Ovary (tissue), 9 donors: ENCODE results near the gene TBC1D19. TPM values are rescaled to one million over a fixed set of nuclear protein-coding genes. Genes with fewer than 3 reads are reported as not detected.

ENCODE experiments used
- DNase-seq, 5 donors: peaks; one replicate each; pipeline ENCODE4 v3.0.0-alpha.2; 2019 to 2020
- H3K27ac ChIP-seq, 2 donors: fragments of 200-600 bp; one replicate each; pipeline versions ENCODE4 v1.5.1 to v1.8.0; 2019 to 2022
- H3K27me3 ChIP-seq: fragments of 200-600 bp; one replicate; pipeline ENCODE4 v1.8.0; 2022
- H3K36me3 ChIP-seq: fragments of 200-600 bp; sonication (generic); one replicate; pipeline ENCODE4 v1.5.1; 2019
- H3K4me1 ChIP-seq: one replicate; pipeline ENCODE4 v1.8.1; 2013; ENCODE audit warnings: mild to moderate bottlenecking, moderate library complexity; ENCODE audit not compliant: insufficient read depth
- H3K4me3 ChIP-seq: fragments of 200-600 bp; sonication (generic); one replicate; pipeline ENCODE4 v1.5.1; 2017
- H3K9me3 ChIP-seq, 2 donors: fragments of 200-600 bp in 1 of 2; sonication (generic) in 1 of 2; one replicate each; pipeline versions ENCODE4 v1.5.1 to v1.8.1; 2013 to 2019; ENCODE audit warnings: mild to moderate bottlenecking in 1 of 2, moderate library complexity in 1 of 2
- EP300 ChIP-seq: sonication (generic); formaldehyde crosslinking; IDR thresholded peaks from one replicate; pipeline ENCODE4 v1.6.1; 2017; ENCODE audit warnings: antibody characterized with exemption
- POLR2A ChIP-seq: fragments of 450-650 bp; IDR thresholded peaks from one replicate; pipeline ENCODE4 v1.6.1; 2017; ENCODE audit warnings: antibody characterized with exemption, mild to moderate bottlenecking, moderate library complexity
- WGBS, 3 donors: extraction: QIAGEN DNeasy Blood & Tissue Kit in 1 of 3; methylation state at CpG; one replicate each; pipeline versions ENCODE4 v1.1.5 to v1.1.7; 2013 to 2017; 5-methylcytosine and 5-hydroxymethylcytosine counted together
- intact Hi-C, 4 donors: fragments of 100-400 bp; cut with DNase I; formaldehyde crosslinking; loops; one replicate each; pipeline versions ENCODE4 v1.11.0 to v1.15.1; 2022 to 2023
- polyA plus RNA-seq, 2 donors: library from polyadenylated mRNA; stranded (reverse); fragments of 200-250 nt in 1 of 2; fragments of 350-450 nt in 1 of 2; fragmentation: Illumina TruSeq in 1 of 2; extraction: RNeasy Lipid Tissue Mini Kit (QIAGEN cat#74804) in 1 of 2; gene quantifications; one replicate each; pipeline ENCODE4 v1.2.3, GENCODE V29; 2013 to 2014
- total RNA-seq, 7 donors: library from RNA; depleted of rRNA in 2 of 7; stranded (reverse); fragments of >200 nt in 2 of 7; fragmentation: NEBNext Ultra II Directional in 3 of 7; extraction: Animal tissue kit (Norgen Biotek cat#: 25700) in 3 of 7; gene quantifications; one replicate each; pipeline versions ENCODE4 v1.1.0 to v1.2.4, GENCODE V29; 2016 to 2023
- TF ChIP-seq, protein P1 (sequence below), 3 donors: fragments of 450-650 bp in 2 of 3; fragments of 200-600 bp in 1 of 3; IDR thresholded peaks; one replicate each; pipeline versions ENCODE4 v1.5.1 to v1.8.0; 2016 to 2022; ENCODE audit warnings: antibody characterized with exemption in 3 of 3, mild to moderate bottlenecking in 1 of 3
- donor health status: DM: no; HTN: no; CAD: no; lungs with moderate emphysema.
- donor health status: DM: no; HTN: no; CAD: no.
- donor health status: Bipolar disorder and iron deficiency.
- donor health status: DM: yes; HTN: yes; CAD: no.
- donor health status: DM: no; HTN: no; CAD: no.
- donor health status: DM: yes; HTN: yes; CAD: no.

TBC1D19 gene
- total and polyA plus RNA-seq, 9 donors = 6.0 to 25.2 (median 14.8) TPM

DNA sequence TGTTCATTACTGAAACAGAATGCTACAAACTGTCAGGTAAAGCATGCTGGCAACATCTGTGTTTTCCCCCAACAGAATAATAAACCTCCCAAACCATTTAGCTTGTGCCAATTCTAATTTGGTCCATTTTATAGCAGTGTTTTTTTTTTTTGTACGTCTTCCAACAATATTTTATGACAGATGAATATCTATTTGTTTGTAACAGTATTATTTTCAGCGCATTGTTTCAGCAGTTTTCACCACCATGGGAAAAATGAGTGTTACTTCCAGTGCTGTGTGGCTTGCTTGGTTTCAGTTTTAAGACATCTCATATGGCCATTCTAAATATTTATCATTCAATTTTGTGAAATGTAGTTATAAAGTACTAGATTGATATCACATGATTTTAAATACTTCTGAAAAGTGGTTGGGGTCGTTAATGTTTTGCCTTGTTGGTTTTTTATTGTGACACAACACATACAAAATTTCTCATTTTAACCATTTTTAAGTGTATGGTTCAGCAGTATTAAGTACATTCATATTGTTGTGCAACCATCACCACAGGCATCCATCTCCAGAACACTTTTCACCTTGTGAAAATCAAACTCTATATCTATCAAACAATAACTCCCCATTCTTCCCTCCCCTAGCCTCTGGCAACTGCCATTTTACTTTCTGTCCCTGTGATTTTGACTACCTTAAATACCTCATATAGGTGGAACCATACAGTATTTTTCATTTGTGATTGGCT lies 25.6 kb upstream of the TBC1D19 start:
- Histone ChIP-seq H3K4me3 (no peak overlapping the region), H3K36me3 (no peaks in the 10 kb centered on the region), H3K27ac (no peak overlapping the region), H3K27me3 (no peaks in the 10 kb centered on the region), H3K4me1 (no peaks in the 10 kb centered on the region), H3K9me3 (no peaks in the 10 kb centered on the region)
- WGBS, 3 donors = 77 to 82% (median 81%) methylated on average over 3 of the region's 3 CpGs
- intact Hi-C loops = no loop called here
- TF ChIP-seq, protein P1, sequence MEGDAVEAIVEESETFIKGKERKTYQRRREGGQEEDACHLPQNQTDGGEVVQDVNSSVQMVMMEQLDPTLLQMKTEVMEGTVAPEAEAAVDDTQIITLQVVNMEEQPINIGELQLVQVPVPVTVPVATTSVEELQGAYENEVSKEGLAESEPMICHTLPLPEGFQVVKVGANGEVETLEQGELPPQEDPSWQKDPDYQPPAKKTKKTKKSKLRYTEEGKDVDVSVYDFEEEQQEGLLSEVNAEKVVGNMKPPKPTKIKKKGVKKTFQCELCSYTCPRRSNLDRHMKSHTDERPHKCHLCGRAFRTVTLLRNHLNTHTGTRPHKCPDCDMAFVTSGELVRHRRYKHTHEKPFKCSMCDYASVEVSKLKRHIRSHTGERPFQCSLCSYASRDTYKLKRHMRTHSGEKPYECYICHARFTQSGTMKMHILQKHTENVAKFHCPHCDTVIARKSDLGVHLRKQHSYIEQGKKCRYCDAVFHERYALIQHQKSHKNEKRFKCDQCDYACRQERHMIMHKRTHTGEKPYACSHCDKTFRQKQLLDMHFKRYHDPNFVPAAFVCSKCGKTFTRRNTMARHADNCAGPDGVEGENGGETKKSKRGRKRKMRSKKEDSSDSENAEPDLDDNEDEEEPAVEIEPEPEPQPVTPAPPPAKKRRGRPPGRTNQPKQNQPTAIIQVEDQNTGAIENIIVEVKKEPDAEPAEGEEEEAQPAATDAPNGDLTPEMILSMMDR (IDR thresholded peaks at IDR 0.05) = no peak
- no peak for TF ChIP-seq EP300
- no peak for TF ChIP-seq POLR2A
- no peak for DNase-seq

DNA sequence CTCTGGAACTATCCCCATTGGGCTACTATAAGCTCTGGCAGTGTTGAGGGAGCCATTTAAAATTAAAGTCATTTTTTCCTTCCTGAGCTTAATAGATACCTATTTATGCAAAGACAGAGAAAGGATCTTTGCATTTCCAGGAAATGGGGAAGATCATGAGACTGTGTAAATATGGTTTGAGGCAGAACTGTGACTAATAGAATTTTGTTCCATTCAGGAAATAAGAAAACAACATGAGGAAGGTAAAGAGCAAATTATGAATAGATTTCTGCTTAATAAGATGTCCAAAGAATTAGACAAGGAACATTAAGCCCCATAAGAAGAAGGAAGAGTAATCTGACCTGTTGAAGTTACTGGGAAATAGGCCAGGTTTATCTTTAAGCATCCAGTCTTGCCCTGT lies 17.8 kb upstream of the TBC1D19 start:
- Histone ChIP-seq H3K27ac (no peak overlapping the region), H3K4me3 (no peak overlapping the region), H3K27me3 (no peaks in the 10 kb centered on the region), H3K9me3 (no peaks in the 10 kb centered on the region), H3K4me1 (no peaks in the 10 kb centered on the region), H3K36me3 (no peaks in the 10 kb centered on the region)
- TF ChIP-seq, protein P1 (IDR thresholded peaks at IDR 0.05) = no peak
- TF ChIP-seq POLR2A (no peak), EP300 (no peak)
- intact Hi-C loops = no loop called here
- no peak for DNase-seq

DNA sequence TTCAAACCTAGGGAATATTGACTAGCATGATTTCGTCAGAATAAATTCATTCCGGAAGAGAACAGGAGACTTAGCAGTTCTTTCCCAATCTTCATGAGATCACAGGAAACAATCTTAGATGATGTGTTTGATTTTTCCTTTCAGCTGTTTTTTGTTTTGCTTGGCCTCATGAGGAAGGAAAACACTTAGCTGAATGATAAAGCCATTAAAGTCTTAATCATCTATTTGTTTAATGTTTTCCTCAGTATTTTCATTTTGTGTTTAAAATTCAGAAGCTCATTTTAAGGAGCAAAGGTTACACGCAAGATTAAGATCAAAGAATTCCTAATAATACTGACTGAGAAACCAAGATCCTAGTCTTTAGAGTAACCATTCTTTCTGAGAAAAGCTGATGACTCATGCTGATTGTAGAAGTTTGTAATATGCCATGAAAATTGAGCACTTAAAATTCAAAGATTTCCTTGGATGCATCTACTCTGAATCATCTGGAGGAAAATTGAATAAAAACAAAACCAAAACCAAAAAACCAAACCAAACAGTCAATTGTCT lies 15.4 kb upstream of the TBC1D19 start:
- Histone ChIP-seq H3K27me3 (no peaks in the 10 kb centered on the region), H3K27ac (no peak overlapping the region), H3K9me3 (no peaks in the 10 kb centered on the region), H3K36me3 (no peaks in the 10 kb centered on the region), H3K4me3 (no peak overlapping the region), H3K4me1 (no peaks in the 10 kb centered on the region)
- TF ChIP-seq, protein P1 (IDR thresholded peaks at IDR 0.05) = no peak
- no peak for TF ChIP-seq POLR2A
- no peak for DNase-seq
- intact Hi-C loops = no loop called here
- WGBS, 3 donors = 78 to 85% (median 80%) methylated on average over 3 of the region's 3 CpGs

DNA sequence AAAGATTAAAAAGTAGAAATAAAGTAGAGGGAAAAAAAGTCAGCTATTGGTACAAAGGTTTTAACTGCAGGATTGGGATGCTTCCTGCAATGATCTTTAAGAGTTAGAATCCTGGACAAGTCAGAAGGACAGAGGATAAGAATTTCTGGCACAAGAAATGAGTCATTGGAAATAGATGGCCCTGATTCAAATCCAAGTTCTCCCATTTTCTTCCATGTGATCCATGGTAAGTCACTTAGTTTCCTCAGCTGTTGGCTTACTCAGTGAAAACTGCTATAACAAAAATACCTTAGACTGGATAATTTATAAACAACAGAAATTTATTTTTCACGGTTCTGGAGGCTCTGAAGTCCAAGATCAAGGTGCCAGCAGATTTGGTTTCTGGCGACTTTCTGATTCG lies 13.3 kb upstream of the TBC1D19 start:
- intact Hi-C loops = no loop called here

More for the DNA sequence above, 13.3 kb upstream of the TBC1D19 start:
- no peak overlapping the region for H3K4me3 ChIP-seq
- TF ChIP-seq EP300 (no peak), POLR2A (no peak)
- TF ChIP-seq, protein P1 (IDR thresholded peaks at IDR 0.05) = no peak
- no peak overlapping the region for H3K27ac ChIP-seq
- H3K36me3 ChIP-seq = no peaks in the 10 kb centered on the region
- WGBS, 3 donors = 60 to 66% (median 64%) methylated on average over 3 of the region's 3 CpGs
- no peaks in the 10 kb centered on the region for H3K4me1 ChIP-seq
- H3K9me3 ChIP-seq = no peaks in the 10 kb centered on the region
- DNase-seq = no peak
- H3K27me3 ChIP-seq = no peaks in the 10 kb centered on the region
